Bronchial epithelial cell (primary cell): ENCODE data around the gene MLLT11. TPM values are rescaled to one million over a fixed set of nuclear protein-coding genes. Genes with fewer than 3 reads are reported as not detected.

Experiments used
- DNase-seq: peaks from one replicate; pipeline ENCODE4 v3.0.0-alpha.2; 2010; ENCODE audit warnings: low read depth
- FAIRE-seq: peaks from 2 replicates; lab custom pipeline; 2011; peaks lifted over from hg19 to GRCh38; lab: Jason Lieb, UNC
- H3K27me3 ChIP-seq: 2 replicates; pipeline ENCODE4 v1.5.1; 2011; ENCODE audit warnings: low read length; ENCODE audit not compliant: control insufficient read depth, insufficient read depth
- H3K36me3 ChIP-seq: 2 replicates; pipeline ENCODE4 v1.5.1; 2011; ENCODE audit warnings: low read length; ENCODE audit not compliant: control insufficient read depth, insufficient read depth
- H3K4me3 ChIP-seq: 2 replicates; pipeline ENCODE4 v1.5.1; 2011; ENCODE audit warnings: mild to moderate bottlenecking, low read depth, low read length, control low read depth
- total RNA-seq: library from RNA; depleted of rRNA; stranded (reverse); fragments of >200 nt; gene quantifications from 2 replicates; pipeline ENCODE4 v1.2.1, GENCODE V29; 2014
- TF ChIP-seq, protein P1 (sequence below): IDR thresholded peaks from 2 replicates; pipeline ENCODE4 v1.5.1; 2011; ENCODE audit warnings: mild to moderate bottlenecking, moderate library complexity, low read length, control low read depth, inconsistent platforms; ENCODE audit not compliant: insufficient read depth, severe bottlenecking

MLLT11 gene
- total RNA-seq, 1 donor from 2014 or later: 0.79 TPM

GRCh38 chr1:151043163-151043562 lies 17.0 kb upstream of the MLLT11 start:
- DNase-seq (no peak), FAIRE-seq (peak; percentile 84)
- H3K27me3 ChIP-seq: no peaks in the 10 kb centered on the region
- H3K36me3 ChIP-seq: no peaks in the 10 kb centered on the region
- no peak overlapping the region for H3K4me3 ChIP-seq
- TF ChIP-seq, protein P1, sequence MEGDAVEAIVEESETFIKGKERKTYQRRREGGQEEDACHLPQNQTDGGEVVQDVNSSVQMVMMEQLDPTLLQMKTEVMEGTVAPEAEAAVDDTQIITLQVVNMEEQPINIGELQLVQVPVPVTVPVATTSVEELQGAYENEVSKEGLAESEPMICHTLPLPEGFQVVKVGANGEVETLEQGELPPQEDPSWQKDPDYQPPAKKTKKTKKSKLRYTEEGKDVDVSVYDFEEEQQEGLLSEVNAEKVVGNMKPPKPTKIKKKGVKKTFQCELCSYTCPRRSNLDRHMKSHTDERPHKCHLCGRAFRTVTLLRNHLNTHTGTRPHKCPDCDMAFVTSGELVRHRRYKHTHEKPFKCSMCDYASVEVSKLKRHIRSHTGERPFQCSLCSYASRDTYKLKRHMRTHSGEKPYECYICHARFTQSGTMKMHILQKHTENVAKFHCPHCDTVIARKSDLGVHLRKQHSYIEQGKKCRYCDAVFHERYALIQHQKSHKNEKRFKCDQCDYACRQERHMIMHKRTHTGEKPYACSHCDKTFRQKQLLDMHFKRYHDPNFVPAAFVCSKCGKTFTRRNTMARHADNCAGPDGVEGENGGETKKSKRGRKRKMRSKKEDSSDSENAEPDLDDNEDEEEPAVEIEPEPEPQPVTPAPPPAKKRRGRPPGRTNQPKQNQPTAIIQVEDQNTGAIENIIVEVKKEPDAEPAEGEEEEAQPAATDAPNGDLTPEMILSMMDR: no peak

- Histone ChIP-seq H3K4me3 (peak within 1 kb of the TSS; percentile 63), H3K36me3 (peaks cover 4% of the 10 kb centered on the region), H3K27me3 (no peaks in the 10 kb centered on the region)
- peak; percentile 43 for DNase-seq
- no peak for FAIRE-seq
- TF ChIP-seq, protein P1: no peak
Measured at GRCh38 chr1:151047591-151047924, 12.6 kb upstream of the MLLT11 start, which contains the start of gene C1orf56. Gene C1orf56, plus strand, starts transcription at chr1:151047751. Its CDS starts 97 bp downstream, at chr1:151047848.

DNA sequence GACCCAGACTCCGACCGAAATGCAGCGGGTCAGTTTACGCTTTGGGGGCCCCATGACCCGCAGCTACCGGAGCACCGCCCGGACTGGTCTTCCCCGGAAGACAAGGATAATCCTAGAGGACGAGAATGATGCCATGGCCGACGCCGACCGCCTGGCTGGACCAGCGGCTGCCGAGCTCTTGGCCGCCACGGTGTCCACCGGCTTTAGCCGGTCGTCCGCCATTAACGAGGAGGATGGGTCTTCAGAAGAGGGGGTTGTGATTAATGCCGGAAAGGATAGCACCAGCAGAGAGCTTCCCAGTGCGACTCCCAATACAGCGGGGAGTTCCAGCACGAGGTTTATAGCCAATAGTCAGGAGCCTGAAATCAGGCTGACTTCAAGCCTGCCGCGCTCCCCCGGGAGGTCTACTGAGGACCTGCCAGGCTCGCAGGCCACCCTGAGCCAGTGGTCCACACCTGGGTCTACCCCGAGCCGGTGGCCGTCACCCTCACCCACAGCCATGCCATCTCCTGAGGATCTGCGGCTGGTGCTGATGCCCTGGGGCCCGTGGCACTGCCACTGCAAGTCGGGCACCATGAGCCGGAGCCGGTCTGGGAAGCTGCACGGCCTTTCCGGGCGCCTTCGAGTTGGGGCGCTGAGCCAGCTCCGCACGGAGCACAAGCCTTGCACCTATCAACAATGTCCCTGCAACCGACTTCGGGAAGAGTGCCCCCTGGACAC lies 12.1 kb upstream of the MLLT11 start:
- DNase-seq (peak; percentile 76), FAIRE-seq (no peak)
- H3K36me3 ChIP-seq: peaks cover 9% of the 10 kb centered on the region
- TF ChIP-seq, protein P1: peak; percentile 71
- H3K4me3 ChIP-seq: peak overlapping the region; percentile 63
- no peaks in the 10 kb centered on the region for H3K27me3 ChIP-seq

DNA sequence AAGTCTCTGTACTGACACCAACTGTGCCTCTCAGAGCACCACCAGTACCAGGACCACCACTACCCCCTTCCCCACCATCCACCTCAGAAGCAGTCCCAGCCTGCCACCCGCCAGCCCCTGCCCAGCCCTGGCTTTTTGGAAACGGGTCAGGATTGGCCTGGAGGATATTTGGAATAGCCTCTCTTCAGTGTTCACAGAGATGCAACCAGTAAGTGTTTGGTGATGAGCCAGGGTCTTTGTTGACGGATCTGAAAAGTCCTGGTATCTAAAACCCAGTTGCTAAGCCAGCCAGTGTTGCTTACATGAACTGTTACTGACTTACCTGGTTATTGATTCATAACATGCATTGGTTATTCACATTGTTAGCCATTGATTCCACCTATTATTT lies 11.6 kb upstream of the MLLT11 start:
- TF ChIP-seq, protein P1: no peak

DNA sequence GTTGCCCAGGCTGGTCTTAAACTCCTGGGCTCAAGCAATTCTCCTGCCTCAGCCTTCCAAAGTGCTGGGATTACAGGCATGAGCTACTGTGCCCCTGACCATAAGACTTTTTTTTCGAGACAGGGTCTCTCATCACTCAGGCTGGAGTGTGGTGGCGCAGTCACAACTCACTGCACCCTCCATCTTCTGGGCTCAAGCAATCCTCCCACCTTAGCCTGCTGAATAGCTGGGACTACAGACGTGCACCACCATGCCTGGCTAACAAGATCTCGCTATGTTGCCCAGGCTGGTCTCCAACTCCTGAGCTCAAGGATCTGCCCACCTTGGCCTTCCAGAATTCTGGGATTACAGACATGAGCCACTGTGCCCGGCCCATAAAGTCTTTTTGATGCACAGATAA lies 10.7 kb upstream of the MLLT11 start:
- FAIRE-seq (no peak), DNase-seq (no peak)

More for the DNA sequence above, 11.6 kb upstream of the MLLT11 start:
- Histone ChIP-seq H3K36me3 (peaks cover 9% of the 10 kb centered on the region), H3K27me3 (no peaks in the 10 kb centered on the region), H3K4me3 (peak overlapping the region; percentile 63)
- FAIRE-seq (no peak), DNase-seq (peak; percentile 40)

More for the DNA sequence above, 10.7 kb upstream of the MLLT11 start:
- Histone ChIP-seq H3K4me3 (no peak overlapping the region), H3K36me3 (peaks cover 11% of the 10 kb centered on the region), H3K27me3 (no peaks in the 10 kb centered on the region)
- TF ChIP-seq, protein P1: no peak
